Medulla oblongata (tissue), 1 donor: ENCODE data around the gene CCDC80.

ENCODE experiments used
- DNase-seq: peaks from one replicate; pipeline ENCODE4 v3.0.0-alpha.2; 2015; ENCODE audit errors: extremely low spot score

The CCDC80 gene

GRCh38 chr3:112633757-112634156 lies 7.2 kb downstream of the CCDC80 start:
- no peak for DNase-seq

GRCh38 chr3:112633191-112633590 lies 7.8 kb downstream of the CCDC80 start:
- no peak for DNase-seq

- no peak for DNase-seq
These were observed 8.3 kb downstream of the CCDC80 start for GRCh38 chr3:112632596-112632995.

- DNase-seq: no peak
These were observed 9.7 kb downstream of the CCDC80 start for GRCh38 chr3:112631257-112631656.

GRCh38 chr3:112629425-112629824 lies 11.5 kb downstream of the CCDC80 start:
- DNase-seq: peak; percentile 53

GRCh38 chr3:112627919-112628466 lies 12.9 kb downstream of the CCDC80 start:
- DNase-seq: no peak

- peak; percentile 69 for DNase-seq
These were observed 13.5 kb downstream of the CCDC80 start for GRCh38 chr3:112627419-112627818.

- no peak for DNase-seq
These were observed 17.2 kb downstream of the CCDC80 start for GRCh38 chr3:112623717-112624116.

- no peak for DNase-seq
These were observed 17.7 kb downstream of the CCDC80 start for GRCh38 chr3:112623213-112623612.

- DNase-seq: no peak
These were observed 21.6 kb downstream of the CCDC80 start for GRCh38 chr3:112619295-112619694.

- no peak for DNase-seq
These were observed 23.7 kb downstream of the CCDC80 start for GRCh38 chr3:112617285-112617684.

GRCh38 chr3:112615989-112616731 lies 24.8 kb downstream of the CCDC80 start:
- no peak for DNase-seq

GRCh38 chr3:112611752-112612515 lies 29.0 kb downstream of the CCDC80 start:
- DNase-seq: no peak

- no peak for DNase-seq
These were observed 30.8 kb downstream of the CCDC80 start for GRCh38 chr3:112610121-112610520.

- DNase-seq: no peak
These were observed 33.1 kb downstream of the CCDC80 start for GRCh38 chr3:112607863-112608262.

GRCh38 chr3:112606098-112606497 lies 34.8 kb downstream of the CCDC80 start:
- no peak for DNase-seq

- peak; percentile 20 for DNase-seq
These were observed 35.7 kb downstream of the CCDC80 start for GRCh38 chr3:112605285-112605684.

GRCh38 chr3:112604536-112604935 lies 36.4 kb downstream of the CCDC80 start:
- no peak for DNase-seq

- no peak for DNase-seq
These were observed 38.6 kb downstream of the CCDC80 start for GRCh38 chr3:112602217-112602838.

- DNase-seq: no peak
These were observed 42.2 kb downstream of the CCDC80 start for GRCh38 chr3:112598731-112599130.

GRCh38 chr3:112597945-112598344 lies 43.0 kb downstream of the CCDC80 start:
- no peak for DNase-seq

- DNase-seq: no peak
These were observed 46.1 kb downstream of the CCDC80 start for GRCh38 chr3:112594856-112595255.
